Hematopoietic multipotent progenitor cell treated with erythropoietin and hydrocortisone succinate and interleukin-3 and kit ligand, for 4 days (in vitro differentiated cells): ENCODE measurements around the gene PRB3.
A peak's percentile ranks its signal among the peaks of the same experiment; 100 is the strongest.

Experiments used
- DNase-seq: peaks from one replicate; pipeline ENCODE4 v3.0.0-alpha.2; 2015

PRB3 gene

GRCh38 chr12:11269607-11270006, at the start of gene PRB3:
Gene PRB3 (minus strand): TSS chr12:11269707. CDS start chr12:11269669, 38 bp downstream.
- no peak for DNase-seq

GRCh38 chr12:11310336-11310735, 40.8 kb upstream of the PRB3 start, which contains the start of gene PRB4:
Gene PRB4 (minus strand): TSS chr12:11310436. CDS start chr12:11310398, 38 bp downstream.
- DNase-seq = no peak

- DNase-seq = no peak
These were observed 37.6 kb upstream of the PRB3 start for GRCh38 chr12:11307143-11307542.

DNA sequence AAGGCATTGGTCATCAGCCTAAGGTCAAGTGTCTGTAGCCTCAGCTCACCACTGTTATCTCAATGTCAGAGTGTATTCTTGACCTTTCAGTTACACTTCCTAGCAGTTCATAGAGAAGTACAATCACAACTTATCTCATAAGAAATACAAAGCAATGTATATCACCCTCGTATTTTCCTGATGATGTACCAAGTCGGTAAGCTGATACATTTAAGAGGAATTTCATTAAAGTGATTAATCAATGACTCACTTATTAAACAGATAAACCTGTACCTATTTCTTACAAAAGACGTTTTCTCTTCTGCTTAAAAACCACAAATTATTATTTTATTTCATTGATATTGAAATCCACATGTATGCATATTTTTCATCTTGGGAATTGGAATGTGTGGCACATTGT, 3.9 kb upstream of the PRB3 start:
- no peak for DNase-seq

GRCh38 chr12:11264501-11264900, 5.0 kb downstream of the PRB3 start:
- no peak for DNase-seq

DNA sequence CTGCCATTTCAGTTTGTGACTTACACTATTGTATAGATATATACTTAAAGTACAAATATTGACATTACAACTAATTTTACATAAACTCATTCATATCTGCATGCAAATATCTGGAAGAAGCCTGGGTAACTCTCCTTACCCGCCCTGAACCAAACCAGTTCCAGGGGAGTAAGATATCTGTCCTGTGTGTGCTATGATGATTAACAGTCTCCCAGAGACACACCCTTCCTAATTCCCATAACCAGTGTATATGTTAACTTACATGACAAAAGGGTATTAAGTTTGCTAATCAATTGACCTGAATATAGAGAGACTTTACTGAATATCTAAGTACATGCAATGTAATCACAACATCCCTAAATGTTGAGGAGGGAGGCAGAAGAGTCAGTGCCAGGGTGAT, 23.0 kb downstream of the PRB3 start:
- DNase-seq = no peak

- no peak for DNase-seq
These were observed 26.9 kb downstream of the PRB3 start for GRCh38 chr12:11242656-11243055.

- no peak for DNase-seq
These were observed 29.1 kb downstream of the PRB3 start for GRCh38 chr12:11240348-11240930.

- DNase-seq = no peak
These were observed 31.2 kb downstream of the PRB3 start for GRCh38 chr12:11238275-11238674.

DNA sequence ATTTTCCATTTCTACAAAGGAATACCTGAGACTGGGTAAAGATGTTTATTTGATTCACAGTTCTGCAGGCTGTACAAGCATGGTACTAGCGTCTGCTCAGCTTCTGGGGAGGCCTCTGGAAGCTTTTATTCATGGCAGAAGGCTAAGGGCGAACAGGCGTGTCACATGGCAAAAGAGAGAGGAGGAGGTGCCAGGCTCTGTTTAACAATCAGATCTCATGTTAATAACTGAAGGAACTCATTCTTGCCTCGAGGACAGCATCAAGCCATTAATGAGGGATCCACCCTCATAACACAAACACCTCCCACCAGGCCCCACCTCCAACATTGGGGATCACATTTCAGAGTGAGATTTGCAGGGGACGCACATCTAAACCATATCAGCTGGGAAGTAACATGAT, 36.0 kb downstream of the PRB3 start:
- DNase-seq = no peak

- DNase-seq = peak; percentile 74
These were observed 41.1 kb downstream of the PRB3 start for GRCh38 chr12:11228296-11228879.

DNA sequence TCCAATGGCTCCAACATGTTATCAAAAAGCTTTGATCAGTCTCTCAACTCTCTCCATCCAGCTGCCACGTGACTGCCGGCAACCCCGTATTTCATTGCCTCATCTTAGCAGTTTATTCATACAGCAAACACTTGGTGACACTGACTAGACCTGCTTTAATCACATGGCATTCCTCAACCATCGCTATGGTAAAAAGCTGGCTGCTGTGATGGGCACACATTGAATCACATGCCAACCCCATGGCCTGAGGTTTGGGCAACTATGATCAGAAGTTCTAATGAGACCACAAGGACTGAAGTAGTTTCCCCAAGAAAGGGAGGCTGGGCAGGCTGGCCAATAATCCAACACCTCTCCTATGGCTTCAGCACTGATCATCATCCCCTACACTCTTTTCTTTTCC, 42.1 kb downstream of the PRB3 start:
- DNase-seq = no peak
